Panc1 (cell line): ENCODE results near the gene MCTP1. TPM values are rescaled to one million over a fixed set of nuclear protein-coding genes. Genes with fewer than 3 reads are reported as not detected.

ENCODE experiments used
- ATAC-seq: fragments of 200-7000 bp; cut with Tn5 transposase; 2 replicates; pipeline ENCODE4 v1.9.1; 2020; ENCODE audit warnings: mild to moderate bottlenecking, moderate library complexity
- BruUV-seq: library from RNA; stranded (reverse); fragments of 400-500 nt; replicated peaks from 2 replicates; lab custom pipeline; 2021; lab: Mats Ljungman, UMichigan
- CTCF ChIA-PET: fragments of 300-600 bp; sonication (Branson Sonifier 250); formaldehyde crosslinking; loops from one replicate; lab custom pipeline; 2022; ENCODE audit warnings: antibody characterized with exemption; lab: Charles Lee
- POLR2A ChIA-PET: fragments of 300-600 bp; sonication (Branson Sonifier 250); formaldehyde crosslinking; loops from one replicate; lab custom pipeline; 2022; ENCODE audit warnings: antibody characterized with exemption; lab: Charles Lee
- DNase-seq: peaks from one replicate; pipeline ENCODE4 v3.0.0-alpha.2; 2010; ENCODE audit warnings: low read depth, low spot score
- H3K27ac ChIP-seq: 2 replicates; pipeline ENCODE4 v1.5.1; 2011; ENCODE audit warnings: mild to moderate bottlenecking, low read length, inconsistent platforms
- H3K27me3 ChIP-seq: fragments of 200-500 bp; sonication (Bioruptor generic); 2 replicates; pipeline ENCODE4 v1.6.0; 2014; ENCODE audit warnings: low read length, inconsistent platforms; ENCODE audit not compliant: control insufficient read depth, insufficient read depth
- H3K36me3 ChIP-seq: fragments of 200-500 bp; sonication (Bioruptor generic); 2 replicates; pipeline ENCODE4 v1.5.1; 2014; ENCODE audit warnings: inconsistent platforms, mild to moderate bottlenecking, low read length, moderate library complexity; ENCODE audit not compliant: control insufficient read depth, insufficient read depth
- H3K4me1 ChIP-seq: 2 replicates; pipeline ENCODE4 v1.5.1; 2011; ENCODE audit warnings: inconsistent platforms, mild to moderate bottlenecking, low read length, moderate library complexity; ENCODE audit not compliant: control insufficient read depth, insufficient read depth
- H3K4me3 ChIP-seq, 2 experiments: 2 replicates each; pipeline ENCODE4 v1.5.1; 2011 to 2012; ENCODE audit warnings: low read depth in 2 of 2, low read length in 2 of 2, mild to moderate bottlenecking in 2 of 2, inconsistent platforms in 1 of 2, moderate library complexity in 1 of 2
- H3K9me3 ChIP-seq: fragments of 200-500 bp; sonication (Bioruptor generic); 2 replicates; pipeline ENCODE4 v1.5.1; 2014; ENCODE audit warnings: low read depth, mild to moderate bottlenecking, inconsistent platforms, low read length, moderate library complexity; ENCODE audit not compliant: control insufficient read depth, insufficient read depth
- CTCF ChIP-seq: fragments of 450-650 bp; IDR thresholded peaks from 2 replicates; pipeline ENCODE4 v1.5.1; 2017; ENCODE audit warnings: mild to moderate bottlenecking
- POLR2AphosphoS5 ChIP-seq: IDR thresholded peaks from 2 replicates; pipeline ENCODE4 v1.6.1; 2012; ENCODE audit warnings: mild to moderate bottlenecking, low read depth, low read length, moderate library complexity
- REST ChIP-seq, 2 experiments: IDR thresholded peaks; 2 replicates each; pipeline ENCODE4 v1.6.1; 2011 to 2012; ENCODE audit warnings: low read depth in 2 of 2, control low read depth in 1 of 2, low read length in 1 of 2, mild to moderate bottlenecking in 1 of 2, moderate library complexity in 1 of 2; ENCODE audit not compliant: insufficient read depth in 1 of 2
- SIN3A ChIP-seq: IDR thresholded peaks from 2 replicates; pipeline ENCODE4 v1.6.1; 2012; ENCODE audit warnings: low read depth, mild to moderate bottlenecking, low read length, moderate library complexity, borderline replicate concordance; ENCODE audit not compliant: insufficient read depth
- TCF7L2 ChIP-seq: IDR thresholded peaks from 2 replicates; pipeline ENCODE4 v1.6.1; 2011; ENCODE audit warnings: mild to moderate bottlenecking, low read depth, low read length, inconsistent platforms
- in situ Hi-C: cut with HindIII; loops from 2 replicates; pipeline ENCODE4 v1.10.0; 2016; ENCODE audit warnings: low sequenced_read_pairs, low pct_unique_long_range_greater_than_20kb
- intact Hi-C: fragments of 100-400 bp; cut with micrococcal nuclease; formaldehyde crosslinking; loops from one replicate; pipeline ENCODE4 v1.10.0; 2022; ENCODE audit not compliant: unreplicated experiment
- total RNA-seq: library from RNA; stranded (reverse); gene quantifications from one replicate; pipeline ENCODE4 v1.2.1, GENCODE V29; 2021; ENCODE audit not compliant: unreplicated experiment

MCTP1 gene
- total RNA-seq, 1 experiment from 2014 or later, result 39.8 TPM

- intact Hi-C loops, result no loop called here
- TF ChIP-seq CTCF, result no peak
- no peak for TF ChIP-seq REST (IDR thresholded peaks at IDR 0.05; ENCODE audit: insufficient read depth in 1 of 2, low read depth in 2 of 2, low read length in 1 of 2)
- no peak for TF ChIP-seq TCF7L2
- TF ChIP-seq SIN3A, result no peak
- TF ChIP-seq POLR2AphosphoS5, result no peak
- peaks cover 2% of the 10 kb centered on the region for H3K4me1 ChIP-seq
- H3K27ac ChIP-seq, result no peak overlapping the region; the same call in 1 of the 2 replicates
- no peaks in the 10 kb centered on the region for H3K27me3 ChIP-seq
- H3K4me3 ChIP-seq, result no peak overlapping the region
- ATAC-seq (0 out of 2 replicates have a peak, but pooled peaks have one; percentile 9), DNase-seq (no peak)
- BruUV-seq, result no TSS peak
- ChIA-PET CTCF (interaction anchor here (1.1 kb wide), 1 partner anchor 9 kb away, joined by 4 read pairs; no protein-coding TSS in a partner anchor), POLR2A (no interaction called here)
- no peaks in the 10 kb centered on the region for H3K9me3 ChIP-seq
- in situ Hi-C loops, result no loop called here
- H3K36me3 ChIP-seq, result no peaks in the 10 kb centered on the region
Observed at GRCh38 chr5:95072281-95072680, 212.6 kb downstream of the MCTP1 start.

GRCh38 chr5:95070866-95071265, 214.0 kb downstream of the MCTP1 start:
- no TSS peak for BruUV-seq
- CTCF ChIA-PET, result no interaction called here

More at GRCh38 chr5:95070866-95071265, 214.0 kb downstream of the MCTP1 start:
- Histone ChIP-seq H3K4me3 (no peak overlapping the region), H3K27me3 (no peaks in the 10 kb centered on the region), H3K36me3 (no peaks in the 10 kb centered on the region), H3K9me3 (no peaks in the 10 kb centered on the region), H3K27ac (no peak overlapping the region), H3K4me1 (peaks cover 2% of the 10 kb centered on the region)
- in situ Hi-C loops, result no loop called here
- DNase-seq, result no peak
- TF ChIP-seq TCF7L2, result no peak
- TF ChIP-seq SIN3A, result no peak
- no peak for TF ChIP-seq REST (IDR thresholded peaks at IDR 0.05; ENCODE audit: insufficient read depth in 1 of 2, low read depth in 2 of 2, low read length in 1 of 2)
- TF ChIP-seq CTCF, result no peak
- no peak for TF ChIP-seq POLR2AphosphoS5
- peak; percentile 23; the same call in 1 of the 2 replicates for ATAC-seq
- POLR2A ChIA-PET, result no interaction called here
- intact Hi-C loops, result no loop called here
